C4-2B (cell line): ENCODE results near the gene PORCN.

Experiments used
- CTCF ChIP-seq: fragments of 450-650 bp; conservative IDR thresholded peaks from 2 replicates; pipeline ENCODE4 v1.5.1; 2017; ENCODE audit warnings: mild to moderate bottlenecking
- ZFX ChIP-seq: fragments of 450-650 bp; IDR thresholded peaks from 2 replicates; pipeline ENCODE4 v1.6.1; 2017

GRCh38 chrX:48540028-48540375 lies 31.2 kb downstream of the PORCN start:
- TF ChIP-seq CTCF (peak; percentile 19; the same call in 1 of the 2 replicates), ZFX (no peak)
